Thoracic aorta (tissue), 2 donors: Measurements from ENCODE around the gene SSH2. TPM values are rescaled to one million over a fixed set of nuclear protein-coding genes. Genes with fewer than 3 reads are reported as not detected.
A peak's percentile ranks its signal among the peaks of the same experiment; 100 is the strongest.
"Not testable (repeated sequence)": the region's sequence is repeated elsewhere in the genome, so short reads cannot be mapped to it uniquely, and the experiment has no call there.

Experiments
- ATAC-seq: fragments of 150-250 bp; one replicate; pipeline ENCODE4 v1.8.0; 2017; ENCODE audit warnings: low read depth; ENCODE audit not compliant: insufficient number of reproducible peaks, low FRiP score
- DNase-seq: peaks from one replicate; pipeline ENCODE4 v3.0.0-alpha.2; 2020; ENCODE audit warnings: low spot score
- H3K27ac ChIP-seq, 2 donors: fragments of 200-600 bp; sonication (generic); 1 replicate in 1 of 2; 2 replicates in 1 of 2; pipeline ENCODE4 v1.5.1; 2016; ENCODE audit warnings: mild to moderate bottlenecking in 2 of 2, moderate library complexity in 2 of 2
- H3K27me3 ChIP-seq: fragments of 200-600 bp; sonication (generic); replicated peaks from 2 replicates; pipeline ENCODE4 v1.6.0; 2016; ENCODE audit warnings: mild to moderate bottlenecking; ENCODE audit not compliant: insufficient read depth
- H3K36me3 ChIP-seq: fragments of 200-600 bp; sonication (generic); one replicate; pipeline ENCODE4 v1.5.1; 2016
- H3K4me1 ChIP-seq, 2 donors: fragments of 200-600 bp; sonication (generic); 1 replicate in 1 of 2; 2 replicates in 1 of 2; pipeline versions ENCODE4 v1.5.1 to v1.6.0; 2016; ENCODE audit warnings: low read depth in 2 of 2, mild to moderate bottlenecking in 1 of 2; ENCODE audit not compliant: control insufficient read depth in 1 of 2
- H3K4me3 ChIP-seq: fragments of 200-600 bp; sonication (generic); 2 replicates; pipeline ENCODE4 v1.5.1; 2016; ENCODE audit warnings: mild to moderate bottlenecking
- H3K9me3 ChIP-seq: fragments of 200-600 bp; sonication (generic); 2 replicates; pipeline ENCODE4 v1.5.1; 2016
- CTCF ChIP-seq: fragments of 200-600 bp; sonication (generic); IDR thresholded peaks from one replicate; pipeline ENCODE4 v1.5.1; 2019; ENCODE audit warnings: antibody characterized with exemption
- total RNA-seq, 2 donors: library from RNA; depleted of rRNA; stranded (reverse); fragments of >200 nt; gene quantifications; one replicate each; pipeline versions ENCODE4 v1.1.0 to v1.2.3, GENCODE V29; 2016

SSH2 gene
- total RNA-seq, 2 donors from 2014 or later, result 31.5 to 33.2 TPM

GRCh38 chr17:29728490-29728889 lies 201.5 kb downstream of the SSH2 start:
- Histone ChIP-seq H3K4me3 (no peak overlapping the region), H3K27me3 (no peaks in the 10 kb centered on the region), H3K4me1 (no peaks in the 10 kb centered on the region), H3K9me3 (no peaks in the 10 kb centered on the region), H3K36me3 (no peaks in the 10 kb centered on the region), H3K27ac (no peak overlapping the region)
- no peak for ATAC-seq
- TF ChIP-seq CTCF, result no peak
- DNase-seq, result no peak

- DNase-seq, result no peak
- no peak overlapping the region for H3K27ac ChIP-seq
- no peaks in the 10 kb centered on the region for H3K9me3 ChIP-seq
- H3K4me3 ChIP-seq, result no peak overlapping the region
- no peak for ATAC-seq
- H3K36me3 ChIP-seq, result no peaks in the 10 kb centered on the region
- H3K4me1 ChIP-seq, result peaks cover 0 to 6% of the 10 kb centered on the region in 2 donors
- no peaks in the 10 kb centered on the region for H3K27me3 ChIP-seq
- no peak for TF ChIP-seq CTCF
Observed at GRCh38 chr17:29726715-29727252, 203.2 kb downstream of the SSH2 start.

GRCh38 chr17:29725408-29725807 lies 204.6 kb downstream of the SSH2 start:
- H3K27ac ChIP-seq, result not testable (repeated sequence)

GRCh38 chr17:29723278-29724047 lies 206.6 kb downstream of the SSH2 start:
- no peak overlapping the region for H3K4me3 ChIP-seq
- TF ChIP-seq CTCF, result no peak

More at GRCh38 chr17:29725408-29725807, 204.6 kb downstream of the SSH2 start:
- H3K27me3 ChIP-seq, DNase-seq, H3K4me3 ChIP-seq, ATAC-seq, H3K36me3 ChIP-seq, H3K9me3 ChIP-seq, H3K4me1 ChIP-seq: not testable (repeated sequence)

GRCh38 chr17:29722411-29723198 lies 207.4 kb downstream of the SSH2 start:
- H3K4me1 ChIP-seq, result peaks cover 0 to 10% of the 10 kb centered on the region in 2 donors
- peak overlapping the region; percentile 24 for H3K4me3 ChIP-seq
- H3K36me3 ChIP-seq, result no peaks in the 10 kb centered on the region
- no peaks in the 10 kb centered on the region for H3K27me3 ChIP-seq
- peak; percentile 61 for ATAC-seq
- no peak for TF ChIP-seq CTCF
- peak overlapping the region in 1 of 2 donors; percentile 23 for H3K27ac ChIP-seq
- DNase-seq, result no peak
- H3K9me3 ChIP-seq, result no peaks in the 10 kb centered on the region

More at GRCh38 chr17:29723278-29724047, 206.6 kb downstream of the SSH2 start:
- no peak for ATAC-seq
- Histone ChIP-seq H3K27ac (peak overlapping the region in 1 of 2 donors; percentile 23), H3K4me1 (peaks cover 0 to 10% of the 10 kb centered on the region in 2 donors), H3K27me3 (no peaks in the 10 kb centered on the region), H3K36me3 (no peaks in the 10 kb centered on the region), H3K9me3 (no peaks in the 10 kb centered on the region)
- no peak for DNase-seq
